GM18873 (cell line): ENCODE data around the gene KSR2.

Experiments
- ATAC-seq: cut with Tn5 transposase; IDR thresholded peaks from one replicate; pipeline ENCODE4 v1.9.1; 2021; ENCODE audit warnings: mild to moderate bottlenecking, moderate library complexity, moderate number of reproducible peaks; ENCODE audit not compliant: unreplicated experiment, low FRiP score

The KSR2 gene

GRCh38 chr12:117968151-117968789, 520 bp downstream of the KSR2 start:
- ATAC-seq = no peak

- ATAC-seq = no peak
Observed at GRCh38 chr12:117967512-117967911, 1.3 kb downstream of the KSR2 start.

- ATAC-seq = no peak
Observed at GRCh38 chr12:117967043-117967442, 1.7 kb downstream of the KSR2 start.

DNA sequence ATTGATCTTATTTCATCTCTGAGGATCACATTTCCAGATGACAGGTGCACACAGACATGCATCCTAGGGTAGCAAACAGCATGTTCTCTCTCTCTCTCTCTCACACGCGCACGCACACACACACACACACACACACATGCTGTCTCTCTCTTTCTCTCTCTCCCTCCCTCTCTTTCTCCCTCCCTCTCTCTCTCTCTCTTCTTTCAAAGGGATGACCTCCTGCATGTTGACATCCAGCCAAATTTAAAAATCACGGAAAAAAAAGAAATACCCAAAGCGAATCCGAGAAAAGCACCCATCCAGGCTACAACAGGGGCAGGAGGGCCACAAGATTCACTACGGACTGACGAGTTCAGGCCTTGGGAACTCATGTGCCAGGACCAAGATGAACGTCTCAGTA, 2.3 kb downstream of the KSR2 start:
- no peak for ATAC-seq

DNA sequence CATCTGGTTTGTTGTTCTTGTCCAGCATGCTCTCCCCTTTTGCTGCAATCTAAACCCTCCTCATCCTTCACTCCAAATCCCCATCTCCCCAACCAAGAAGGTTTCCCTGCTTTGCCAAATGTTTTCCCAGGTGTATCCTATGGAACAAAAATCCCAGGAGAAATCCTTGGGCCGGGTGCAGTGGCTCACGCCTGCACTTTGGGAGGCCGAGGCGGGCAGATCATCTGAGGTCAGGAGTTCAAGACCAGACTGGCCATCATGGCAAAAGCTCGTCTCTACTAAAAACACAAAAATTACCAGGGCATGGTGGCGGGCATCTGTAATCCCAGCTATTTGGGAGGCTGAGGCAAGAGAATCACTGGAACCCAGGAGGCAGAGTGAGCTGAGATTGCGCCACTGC, 5.0 kb downstream of the KSR2 start:
- no peak for ATAC-seq

DNA sequence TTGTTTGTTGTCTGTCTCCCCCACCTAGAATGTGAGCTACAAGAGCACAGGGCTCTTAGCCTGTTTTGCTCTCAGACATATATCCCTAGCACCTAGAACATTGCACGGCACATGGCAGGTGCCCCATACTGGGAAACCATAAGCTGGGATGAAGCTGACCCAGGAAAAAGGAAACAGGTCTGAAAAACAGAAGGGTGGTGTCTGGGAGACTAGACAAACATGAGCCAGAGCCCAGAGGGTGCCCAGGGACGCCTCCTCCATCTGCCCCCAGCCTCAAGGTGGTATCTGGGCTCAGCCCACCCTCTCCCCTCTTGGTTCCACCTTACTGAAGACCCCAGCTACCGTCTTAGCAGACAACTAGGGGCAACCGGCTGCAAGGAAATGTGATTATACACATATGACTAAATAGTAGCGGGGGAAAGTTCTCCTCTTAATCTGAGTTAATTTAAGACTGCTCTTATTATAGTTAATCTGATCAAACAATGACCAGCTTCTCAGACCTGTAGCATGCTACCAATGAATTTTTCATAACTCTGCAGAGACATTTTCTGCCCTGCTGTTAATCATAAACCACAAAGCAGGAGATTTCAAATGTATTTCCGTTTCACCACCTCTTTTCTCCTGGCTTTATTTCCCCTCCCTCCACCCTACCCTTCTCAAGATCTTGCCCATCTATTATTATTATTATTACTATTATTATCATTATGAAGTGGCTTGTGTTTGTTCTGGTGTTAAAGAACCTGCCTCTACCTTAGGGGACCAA, 31.9 kb downstream of the KSR2 start:
- ATAC-seq = no peak

- ATAC-seq = no peak
Observed at GRCh38 chr12:117933545-117933944, 35.2 kb downstream of the KSR2 start.

GRCh38 chr12:117926391-117926899, 42.3 kb downstream of the KSR2 start:
- ATAC-seq = no peak

- ATAC-seq = no peak
Observed at GRCh38 chr12:117921929-117922777, 46.6 kb downstream of the KSR2 start.

DNA sequence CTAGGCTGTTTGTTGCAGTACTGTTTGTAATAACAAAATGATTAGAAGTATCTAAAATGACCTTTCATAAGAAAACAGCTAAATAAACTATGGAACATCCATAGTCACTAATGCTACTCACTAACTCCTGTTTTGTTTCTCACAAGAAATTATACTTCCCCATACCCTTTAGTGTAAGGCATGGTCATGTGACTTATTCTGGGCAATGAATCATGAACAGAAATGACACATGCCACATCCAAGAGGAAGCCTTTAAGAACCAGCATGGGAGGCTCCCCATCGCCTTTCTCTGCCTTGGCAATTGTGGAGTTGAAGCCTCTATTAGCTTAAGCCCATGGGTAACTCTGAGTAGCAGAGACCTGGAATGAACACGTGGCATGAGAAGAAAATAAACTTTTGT, 49.3 kb downstream of the KSR2 start:
- no peak for ATAC-seq

GRCh38 chr12:117914686-117915085, 54.1 kb downstream of the KSR2 start:
- no peak for ATAC-seq

DNA sequence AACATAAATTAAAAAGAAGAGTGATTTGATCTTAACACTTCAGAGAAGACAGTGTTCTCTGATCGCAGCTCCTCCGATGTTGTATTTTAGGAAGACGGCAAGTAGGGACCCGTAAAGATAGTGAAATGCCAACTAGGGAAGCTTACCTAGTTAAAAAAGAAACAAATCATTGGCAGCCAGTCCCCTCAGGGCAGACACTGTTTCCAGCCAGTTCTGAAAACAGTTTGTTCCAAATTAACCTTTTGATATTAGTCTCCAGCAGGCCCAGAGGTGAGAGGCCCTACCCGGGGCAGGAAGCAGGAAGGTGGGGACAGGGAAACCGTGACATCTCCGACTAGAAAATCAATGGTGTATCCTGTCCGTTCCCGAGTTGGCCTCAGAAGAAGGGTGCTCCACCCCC, 56.0 kb downstream of the KSR2 start:
- ATAC-seq = no peak

DNA sequence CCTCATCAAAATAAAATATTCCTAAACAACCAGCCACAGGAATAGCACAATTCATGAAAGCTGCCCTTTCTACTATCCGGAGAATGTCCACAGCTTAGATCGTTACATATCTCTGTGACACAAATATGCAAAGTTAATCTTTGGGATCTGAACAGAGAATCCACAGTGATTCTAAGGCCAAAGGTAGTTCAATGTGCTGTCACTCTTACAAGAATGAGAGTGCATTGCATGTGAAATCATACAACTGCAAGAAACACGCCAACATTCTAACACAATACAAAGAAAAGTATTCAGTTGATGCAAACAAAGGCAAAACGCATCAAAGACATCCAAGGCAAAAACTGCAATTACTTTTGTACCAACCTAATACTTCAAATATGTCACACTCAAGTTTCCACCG, 60.4 kb downstream of the KSR2 start:
- ATAC-seq = no peak

GRCh38 chr12:117907108-117907689, 61.6 kb downstream of the KSR2 start:
- no peak for ATAC-seq

GRCh38 chr12:117904051-117904450, 64.7 kb downstream of the KSR2 start:
- ATAC-seq = no peak

DNA sequence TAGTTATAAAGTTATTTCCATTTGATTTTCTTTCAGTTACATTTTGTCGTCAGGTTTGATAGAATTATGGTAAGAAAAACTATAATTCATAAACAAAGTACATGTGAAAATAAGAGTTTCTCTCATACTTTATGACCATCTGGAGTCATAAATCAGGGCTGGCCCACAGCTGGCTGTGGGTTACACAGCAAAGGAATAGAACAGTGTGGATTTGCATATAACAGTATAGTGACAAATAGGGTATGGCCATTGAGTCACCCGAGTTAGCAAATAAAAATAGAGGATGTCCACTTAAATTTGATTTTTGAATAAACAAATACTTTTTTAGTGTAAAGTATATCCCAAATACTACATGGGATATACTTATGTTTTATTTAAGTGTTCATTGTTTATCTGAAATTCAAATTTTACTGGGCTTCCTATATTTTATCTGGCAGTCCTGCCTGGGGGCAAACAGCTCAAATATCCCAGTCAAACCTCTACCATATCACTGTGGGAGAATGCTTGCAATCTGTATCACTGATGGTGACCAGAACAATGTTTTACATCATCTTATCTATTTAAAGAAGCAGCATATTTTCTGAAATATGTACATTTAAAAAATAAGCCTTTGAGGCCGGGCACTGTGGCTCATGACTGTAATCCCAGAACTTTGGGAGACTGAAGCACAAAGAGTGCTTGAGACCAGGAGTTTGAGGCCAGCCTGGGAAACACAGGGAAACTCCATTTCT, 65.5 kb downstream of the KSR2 start:
- ATAC-seq = no peak

DNA sequence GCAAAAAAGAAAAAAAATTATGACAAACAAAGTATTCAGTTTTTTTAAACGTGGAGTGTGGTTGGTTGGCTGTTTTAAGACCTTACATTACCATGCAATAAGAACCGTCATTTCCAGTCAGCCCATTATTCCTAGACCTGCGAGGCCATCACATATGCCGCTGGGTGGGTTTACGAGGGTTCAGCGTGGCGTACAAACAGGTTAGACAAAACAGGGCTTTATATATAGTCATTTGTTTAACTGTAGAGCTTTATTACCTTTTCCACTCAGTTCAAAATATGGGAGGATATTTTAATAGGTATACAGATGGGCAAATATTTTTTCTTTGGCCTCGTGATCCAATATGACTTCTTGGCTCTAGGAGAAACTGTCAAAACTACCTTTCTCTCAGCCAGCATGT, 67.2 kb downstream of the KSR2 start:
- no peak for ATAC-seq

DNA sequence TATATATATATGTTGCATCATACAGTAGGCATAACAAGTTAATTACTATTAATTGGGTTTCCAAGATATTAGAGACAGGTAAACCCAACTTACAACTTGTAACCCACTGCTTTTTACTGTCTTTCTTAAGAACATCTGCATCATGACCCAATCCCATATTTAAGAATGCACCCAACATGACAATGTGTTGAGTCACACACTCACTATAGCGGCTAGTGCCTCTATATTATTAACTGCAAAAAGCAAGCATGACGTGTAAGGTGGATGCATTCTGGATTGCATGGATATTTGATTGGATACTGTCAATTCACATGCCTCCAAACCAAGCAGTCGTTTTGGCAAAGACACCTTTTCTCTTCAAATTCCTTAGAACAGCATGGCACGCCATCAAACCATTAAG, 68.2 kb downstream of the KSR2 start:
- ATAC-seq = no peak

DNA sequence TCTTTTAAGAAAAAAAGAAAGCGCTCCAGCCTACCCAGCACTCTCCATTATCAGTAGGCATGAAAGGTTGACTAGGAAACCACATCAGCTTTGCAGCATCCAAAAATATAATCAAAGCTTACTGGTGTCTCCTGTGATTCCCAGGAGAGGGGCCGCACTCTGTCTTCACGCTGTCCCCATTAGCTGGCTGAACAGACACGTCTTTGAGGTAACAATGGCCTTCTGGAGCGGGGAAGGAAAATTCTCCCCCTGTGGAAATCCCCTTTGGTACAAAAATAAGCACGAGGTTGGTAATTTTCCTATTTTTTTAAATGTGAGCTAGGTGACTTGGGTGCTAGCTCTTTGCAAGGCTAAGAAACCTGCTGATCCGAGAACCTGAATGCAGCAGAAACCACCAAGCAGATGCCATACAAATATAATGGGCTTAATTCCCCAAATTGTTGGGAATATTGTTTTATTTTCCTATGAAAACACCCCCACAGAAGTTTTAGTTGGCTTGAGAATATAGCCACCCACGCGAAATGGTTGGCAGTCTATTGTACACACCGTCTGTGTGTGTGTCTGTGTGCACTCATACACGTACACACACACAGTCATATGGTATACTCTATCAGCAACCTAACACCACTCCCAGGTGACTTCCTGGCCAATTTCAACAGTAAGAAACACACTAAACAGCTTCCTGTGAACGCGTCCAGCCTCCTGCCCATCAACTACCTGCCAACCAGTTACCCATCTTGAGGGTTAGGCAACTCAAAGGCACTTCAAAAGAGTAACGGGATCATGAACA, 71.2 kb downstream of the KSR2 start:
- ATAC-seq = no peak
